VCaP (cell line): ENCODE results near the gene RBM42.
A peak's percentile ranks its signal among the peaks of the same experiment; 100 is the strongest.

Source experiments
- H3K27ac ChIP-seq: fragments of 450-650 bp; 2 replicates; pipeline ENCODE4 v1.5.1; 2017
- CTCF ChIP-seq: fragments of 450-650 bp; conservative IDR thresholded peaks from 2 replicates; pipeline ENCODE4 v1.5.1; 2017; ENCODE audit warnings: mild to moderate bottlenecking, moderate library complexity

The RBM42 gene

GRCh38 chr19:35622750-35623149, 6.1 kb upstream of the RBM42 start:
- H3K27ac ChIP-seq, result no peak overlapping the region
- no peak for TF ChIP-seq CTCF

GRCh38 chr19:35623327-35624010, 5.4 kb upstream of the RBM42 start:
- no peak for TF ChIP-seq CTCF
- no peak overlapping the region for H3K27ac ChIP-seq

- H3K27ac ChIP-seq, result peak overlapping the region; percentile 80
- no peak for TF ChIP-seq CTCF
Observed at GRCh38 chr19:35628264-35628564, 622 bp upstream of the RBM42 start.

GRCh38 chr19:35629332-35629633, 447 bp downstream of the RBM42 start:
- no peak for TF ChIP-seq CTCF
- H3K27ac ChIP-seq, result peak overlapping the region; percentile 80

- TF ChIP-seq CTCF, result no peak
- no peak overlapping the region for H3K27ac ChIP-seq
Observed at GRCh38 chr19:35633727-35634440, 5.0 kb downstream of the RBM42 start.

- no peak overlapping the region for H3K27ac ChIP-seq
- TF ChIP-seq CTCF, result no peak
Observed at GRCh38 chr19:35636651-35637050, 7.8 kb downstream of the RBM42 start.

- no peak overlapping the region for H3K27ac ChIP-seq
- TF ChIP-seq CTCF, result no peak
Observed at GRCh38 chr19:35637165-35637564, 8.3 kb downstream of the RBM42 start.
